ENCODE measurements around the gene MID1. TPM values are rescaled to one million over a fixed set of nuclear protein-coding genes. Genes with fewer than 3 reads are reported as not detected.
A peak's percentile ranks its signal among the peaks of the same experiment; 100 is the strongest.

Gene MID1
- total and polyA plus RNA-seq, 9 donors, result 17.5 to 28.9 (median 21.2) TPM

- Histone ChIP-seq H3K4me3 (ENCODE audit: low read length) (no peak overlapping the region), H3K4me1 (ENCODE audit: control insufficient read depth, insufficient read depth, low read length) (no peaks in the 10 kb centered on the region), H3K27me3 (ENCODE audit: control insufficient read depth, insufficient read depth, low read length) (peaks cover 11% of the 10 kb centered on the region), H3K27ac (ENCODE audit: low read length) (no peak overlapping the region), H3K9me3 (replicated peaks; ENCODE audit: control insufficient read depth, low read depth, low read length) (no peaks in the 10 kb centered on the region), H3K36me3 (ENCODE audit: control insufficient read depth, insufficient read depth, low read length) (no peaks in the 10 kb centered on the region)
- DNase-seq, result peak; percentile 74
- WGBS (ENCODE audit: insufficient coverage), result 27% methylated on average over 2 of the region's 3 CpGs
Observed at GRCh38 chrX:10648614-10649013, 28.2 kb upstream of the MID1 start.

GRCh38 chrX:10636851-10637250 lies 16.5 kb upstream of the MID1 start:
- WGBS (ENCODE audit: insufficient coverage), result no CpG with 5 or more reads among the region's 1 CpG
- Histone ChIP-seq H3K4me1 (ENCODE audit: control insufficient read depth, insufficient read depth, low read length) (no peaks in the 10 kb centered on the region), H3K27me3 (ENCODE audit: control insufficient read depth, insufficient read depth, low read length) (peaks cover 4% of the 10 kb centered on the region), H3K36me3 (ENCODE audit: control insufficient read depth, insufficient read depth, low read length) (no peaks in the 10 kb centered on the region), H3K9me3 (replicated peaks; ENCODE audit: control insufficient read depth, low read depth, low read length) (peaks cover 2% of the 10 kb centered on the region), H3K27ac (ENCODE audit: low read length) (no peak overlapping the region), H3K4me3 (ENCODE audit: low read length) (no peak overlapping the region)
- peak; percentile 14 for DNase-seq

- Histone ChIP-seq H3K27me3 (ENCODE audit: control insufficient read depth, insufficient read depth, low read length) (peaks cover 4% of the 10 kb centered on the region), H3K4me1 (ENCODE audit: control insufficient read depth, insufficient read depth, low read length) (no peaks in the 10 kb centered on the region), H3K27ac (ENCODE audit: low read length) (no peak overlapping the region), H3K4me3 (ENCODE audit: low read length) (no peak overlapping the region), H3K9me3 (replicated peaks; ENCODE audit: control insufficient read depth, low read depth, low read length) (peaks cover 2% of the 10 kb centered on the region), H3K36me3 (ENCODE audit: control insufficient read depth, insufficient read depth, low read length) (no peaks in the 10 kb centered on the region)
- WGBS (ENCODE audit: insufficient coverage), result 5% methylated on average over 2 of the region's 3 CpGs
- DNase-seq, result peak; percentile 76
Observed at GRCh38 chrX:10636337-10636736, 16.0 kb upstream of the MID1 start.

GRCh38 chrX:10634392-10635161 lies 14.2 kb upstream of the MID1 start:
- Histone ChIP-seq H3K9me3 (replicated peaks; ENCODE audit: control insufficient read depth, low read depth, low read length) (peaks cover 2% of the 10 kb centered on the region), H3K27ac (ENCODE audit: low read length) (no peak overlapping the region), H3K4me1 (ENCODE audit: control insufficient read depth, insufficient read depth, low read length) (no peaks in the 10 kb centered on the region), H3K27me3 (ENCODE audit: control insufficient read depth, insufficient read depth, low read length) (peaks cover 4% of the 10 kb centered on the region), H3K36me3 (ENCODE audit: control insufficient read depth, insufficient read depth, low read length) (no peaks in the 10 kb centered on the region), H3K4me3 (ENCODE audit: low read length) (no peak overlapping the region)
- no peak for DNase-seq
- WGBS (ENCODE audit: insufficient coverage), result 54% methylated on average over 8 of the region's 15 CpGs

GRCh38 chrX:10633722-10634121 lies 13.3 kb upstream of the MID1 start:
- Histone ChIP-seq H3K36me3 (ENCODE audit: control insufficient read depth, insufficient read depth, low read length) (no peaks in the 10 kb centered on the region), H3K27ac (ENCODE audit: low read length) (no peak overlapping the region), H3K9me3 (replicated peaks; ENCODE audit: control insufficient read depth, low read depth, low read length) (peaks cover 2% of the 10 kb centered on the region), H3K4me1 (ENCODE audit: control insufficient read depth, insufficient read depth, low read length) (no peaks in the 10 kb centered on the region), H3K4me3 (ENCODE audit: low read length) (no peak overlapping the region), H3K27me3 (ENCODE audit: control insufficient read depth, insufficient read depth, low read length) (peaks cover 4% of the 10 kb centered on the region)
- WGBS (ENCODE audit: insufficient coverage), result no CpG with 5 or more reads among the region's 2 CpGs
- DNase-seq, result peak; percentile 25

- Histone ChIP-seq H3K27me3 (ENCODE audit: control insufficient read depth, insufficient read depth, low read length) (peaks cover 2% of the 10 kb centered on the region), H3K4me3 (ENCODE audit: low read length) (no peak overlapping the region), H3K9me3 (replicated peaks; ENCODE audit: control insufficient read depth, low read depth, low read length) (no peaks in the 10 kb centered on the region), H3K36me3 (ENCODE audit: control insufficient read depth, insufficient read depth, low read length) (no peaks in the 10 kb centered on the region), H3K4me1 (ENCODE audit: control insufficient read depth, insufficient read depth, low read length) (no peaks in the 10 kb centered on the region), H3K27ac (ENCODE audit: low read length) (no peak overlapping the region)
- WGBS (ENCODE audit: insufficient coverage), result 40% methylated on average over 1 of the region's 7 CpGs
- DNase-seq, result no peak
Observed at GRCh38 chrX:10631416-10632145, 11.2 kb upstream of the MID1 start.

GRCh38 chrX:10630320-10630719 lies 9.9 kb upstream of the MID1 start:
- no peak overlapping the region for H3K27ac ChIP-seq (ENCODE audit: low read length)
- H3K4me1 ChIP-seq (ENCODE audit: control insufficient read depth, insufficient read depth, low read length), result no peaks in the 10 kb centered on the region
- no peak overlapping the region for H3K4me3 ChIP-seq (ENCODE audit: low read length)
- no peak for DNase-seq
- H3K9me3 ChIP-seq (replicated peaks; ENCODE audit: control insufficient read depth, low read depth, low read length), result no peaks in the 10 kb centered on the region
- 63% methylated on average over 4 of the region's 4 CpGs for WGBS (ENCODE audit: insufficient coverage)
- peaks cover 4% of the 10 kb centered on the region for H3K27me3 ChIP-seq (ENCODE audit: control insufficient read depth, insufficient read depth, low read length)
- H3K36me3 ChIP-seq (ENCODE audit: control insufficient read depth, insufficient read depth, low read length), result no peaks in the 10 kb centered on the region

GRCh38 chrX:10629905-10630304 lies 9.5 kb upstream of the MID1 start:
- Histone ChIP-seq H3K36me3 (ENCODE audit: control insufficient read depth, insufficient read depth, low read length) (no peaks in the 10 kb centered on the region), H3K27ac (ENCODE audit: low read length) (no peak overlapping the region), H3K4me1 (ENCODE audit: control insufficient read depth, insufficient read depth, low read length) (no peaks in the 10 kb centered on the region), H3K27me3 (ENCODE audit: control insufficient read depth, insufficient read depth, low read length) (peaks cover 4% of the 10 kb centered on the region), H3K4me3 (ENCODE audit: low read length) (no peak overlapping the region), H3K9me3 (replicated peaks; ENCODE audit: control insufficient read depth, low read depth, low read length) (no peaks in the 10 kb centered on the region)
- DNase-seq, result no peak
- WGBS (ENCODE audit: insufficient coverage), result no CpG with 5 or more reads among the region's 3 CpGs

- peaks cover 4% of the 10 kb centered on the region for H3K27me3 ChIP-seq (ENCODE audit: control insufficient read depth, insufficient read depth, low read length)
- H3K9me3 ChIP-seq (replicated peaks; ENCODE audit: control insufficient read depth, low read depth, low read length), result no peaks in the 10 kb centered on the region
- no peaks in the 10 kb centered on the region for H3K4me1 ChIP-seq (ENCODE audit: control insufficient read depth, insufficient read depth, low read length)
- no CpG with 5 or more reads among the region's 3 CpGs for WGBS (ENCODE audit: insufficient coverage)
- no peak overlapping the region for H3K27ac ChIP-seq (ENCODE audit: low read length)
- H3K4me3 ChIP-seq (ENCODE audit: low read length), result no peak overlapping the region
- H3K36me3 ChIP-seq (ENCODE audit: control insufficient read depth, insufficient read depth, low read length), result no peaks in the 10 kb centered on the region
- DNase-seq, result no peak
Observed at GRCh38 chrX:10628906-10629305, 8.5 kb upstream of the MID1 start.

GRCh38 chrX:10622197-10622596 lies 1.8 kb upstream of the MID1 start:
- H3K27me3 ChIP-seq (ENCODE audit: control insufficient read depth, insufficient read depth, low read length), result peaks cover 38% of the 10 kb centered on the region
- H3K27ac ChIP-seq (ENCODE audit: low read length), result no peak overlapping the region
- no peak overlapping the region for H3K4me3 ChIP-seq (ENCODE audit: low read length)
- H3K36me3 ChIP-seq (ENCODE audit: control insufficient read depth, insufficient read depth, low read length), result no peaks in the 10 kb centered on the region
- 53% methylated on average over 3 of the region's 3 CpGs for WGBS (ENCODE audit: insufficient coverage)
- no peak for DNase-seq
- H3K9me3 ChIP-seq (replicated peaks; ENCODE audit: control insufficient read depth, low read depth, low read length), result no peaks in the 10 kb centered on the region
- H3K4me1 ChIP-seq (ENCODE audit: control insufficient read depth, insufficient read depth, low read length), result peaks cover 13% of the 10 kb centered on the region
